NCI-H82 treated with DMSO at 0.1 percent for 48 hours (cell line): Measurements from ENCODE around the gene TNRC6A.

Experiments
- DNase-seq: peaks from one replicate; lab custom pipeline; 2025; ENCODE audit not compliant: unreplicated experiment; lab: John Stamatoyannopoulos, UW

Gene TNRC6A

DNA sequence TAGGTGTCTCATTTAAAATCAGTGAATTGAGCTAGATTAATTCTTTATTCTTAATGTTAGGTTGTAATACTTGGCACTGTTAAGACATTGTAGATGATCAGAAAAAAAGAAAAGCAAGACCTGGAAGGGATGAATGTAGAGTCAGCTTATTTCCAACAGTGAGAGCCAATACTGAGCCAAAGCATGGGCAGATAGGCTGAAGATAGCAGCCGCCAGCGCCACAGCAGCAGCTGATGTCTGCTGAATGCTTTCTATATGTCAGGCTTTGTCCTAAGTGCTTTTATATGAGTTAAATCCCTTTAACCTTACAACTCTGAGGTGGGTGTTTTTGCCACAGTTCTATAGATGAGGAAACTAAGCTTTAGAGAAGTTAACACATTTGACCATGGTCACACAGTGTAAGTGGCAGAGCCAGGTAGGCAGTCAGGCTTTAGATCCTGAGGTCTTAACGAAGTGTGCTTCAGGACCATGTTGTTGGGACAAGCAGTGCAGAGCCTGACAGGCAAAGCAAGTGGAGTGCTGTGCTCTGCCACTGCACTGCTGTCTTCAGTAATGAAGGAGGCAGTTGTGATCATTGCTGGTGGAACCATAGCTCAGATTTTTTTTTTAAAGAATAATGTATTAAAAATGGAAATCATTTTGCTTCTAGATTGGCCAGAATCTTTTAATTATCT lies 25.9 kb downstream of the TNRC6A start:
- DNase-seq: no peak

DNA sequence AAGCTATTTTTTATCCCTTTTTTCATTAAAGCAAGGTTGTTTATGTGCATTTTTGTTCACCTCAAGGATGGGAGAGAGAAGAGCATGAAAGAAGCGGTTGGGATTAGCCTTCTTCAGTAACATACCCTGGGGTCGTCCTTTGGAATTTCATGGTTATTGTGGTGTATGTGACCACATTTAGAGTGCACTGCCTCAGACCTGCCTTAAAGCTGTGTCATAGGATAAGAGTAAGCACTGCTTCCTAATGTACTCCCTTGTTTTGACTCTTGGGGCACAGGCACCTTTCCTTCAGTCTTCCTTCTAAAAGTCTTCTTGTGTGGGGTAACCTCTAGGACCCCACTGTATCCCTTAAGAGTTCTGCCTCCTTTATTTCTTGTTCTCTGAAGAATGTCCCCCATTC lies 28.9 kb downstream of the TNRC6A start:
- no peak for DNase-seq

DNA sequence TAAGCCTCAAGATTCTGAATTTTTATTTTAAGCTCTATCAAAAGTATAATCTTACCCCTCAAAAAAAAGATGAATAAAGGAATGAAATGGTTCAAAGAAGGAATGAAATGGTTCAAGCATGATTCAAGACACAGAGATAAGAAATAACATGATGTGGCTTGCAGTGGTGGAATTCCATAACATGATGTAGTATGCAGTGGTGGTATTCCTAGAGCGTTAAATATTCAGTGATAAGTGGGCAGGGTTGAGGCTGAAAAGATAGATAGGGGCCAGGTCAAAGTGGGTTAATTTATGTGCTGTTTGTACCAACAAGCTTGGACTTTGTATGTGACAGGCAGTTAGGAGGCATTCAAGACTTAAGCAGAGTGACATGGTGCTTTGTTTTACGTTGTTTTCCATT lies 29.6 kb downstream of the TNRC6A start:
- no peak for DNase-seq

DNA sequence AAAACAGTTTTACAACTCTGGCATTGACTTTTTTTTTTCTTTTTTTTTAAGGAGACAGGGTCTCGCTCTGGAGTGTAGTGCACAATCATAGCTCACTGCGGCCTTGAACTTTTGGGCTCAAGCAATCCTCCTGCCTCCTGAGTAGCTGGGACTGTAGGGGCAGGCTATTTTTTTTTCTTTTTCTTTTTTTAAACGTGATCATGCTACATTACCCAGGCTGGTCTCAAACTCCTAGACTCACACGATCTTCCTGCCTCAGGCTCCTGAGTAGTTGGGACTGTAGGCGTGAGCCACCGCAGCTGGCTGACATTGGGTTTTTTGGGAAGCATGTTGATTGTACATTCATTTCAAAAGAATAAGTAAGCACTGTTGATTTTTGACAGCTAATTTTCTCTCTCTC lies 32.1 kb downstream of the TNRC6A start:
- DNase-seq: no peak

DNA sequence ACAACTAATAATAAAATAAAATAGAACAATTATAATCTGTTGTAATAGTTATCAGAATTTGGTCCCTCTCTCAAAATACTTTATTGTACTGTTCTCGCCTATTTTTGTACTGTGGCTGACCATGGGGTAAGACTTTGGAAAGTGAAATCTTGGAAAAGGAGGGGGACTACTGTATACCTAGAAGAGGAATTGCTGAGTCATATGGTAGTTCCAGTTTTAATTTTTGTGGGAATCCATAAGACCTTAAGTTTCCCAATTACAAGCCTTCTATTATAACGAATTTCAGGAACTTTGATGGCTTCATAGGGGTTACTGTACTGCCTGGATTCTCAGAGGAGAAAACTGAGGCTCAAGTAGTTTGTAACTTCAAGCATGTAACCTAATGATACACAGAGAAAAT lies 35.5 kb downstream of the TNRC6A start:
- DNase-seq: no peak

DNA sequence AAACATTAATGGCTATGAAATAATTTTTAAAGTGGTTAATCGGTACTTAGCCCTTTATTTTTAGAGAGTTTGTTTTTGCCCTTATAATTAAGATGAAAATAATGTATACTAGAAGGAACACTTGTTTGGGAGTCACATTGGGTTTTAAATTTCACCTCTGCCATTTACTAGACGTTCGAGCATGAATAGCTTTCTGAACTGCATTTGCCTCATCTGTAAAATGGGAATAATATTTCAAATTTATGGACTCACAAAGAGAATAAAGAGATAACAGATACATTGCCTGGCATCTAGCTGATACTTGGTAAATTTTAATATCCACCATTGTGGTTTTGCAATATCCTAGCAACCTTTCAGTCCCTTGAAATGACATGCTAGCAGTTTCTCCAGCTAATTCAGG lies 36.6 kb downstream of the TNRC6A start:
- no peak for DNase-seq

DNA sequence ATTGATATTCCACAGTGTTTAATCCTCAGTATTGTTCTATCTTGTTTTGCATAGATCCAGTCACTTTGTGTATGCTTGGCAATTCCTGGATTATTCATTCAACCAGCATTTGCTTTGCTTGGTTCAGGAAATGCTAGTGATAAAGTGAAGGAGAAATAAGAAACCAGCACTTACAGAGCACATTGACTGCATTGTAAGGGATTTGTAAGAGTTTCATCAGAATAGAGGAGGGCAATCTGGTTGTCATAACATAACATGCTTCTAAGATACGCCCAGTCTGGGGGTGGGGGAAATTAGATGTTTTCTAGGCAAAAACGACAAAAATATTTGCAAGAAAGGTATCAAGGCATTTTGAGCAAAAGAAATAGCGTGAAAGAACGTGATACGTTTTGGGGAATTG lies 40.4 kb downstream of the TNRC6A start:
- no peak for DNase-seq

DNA sequence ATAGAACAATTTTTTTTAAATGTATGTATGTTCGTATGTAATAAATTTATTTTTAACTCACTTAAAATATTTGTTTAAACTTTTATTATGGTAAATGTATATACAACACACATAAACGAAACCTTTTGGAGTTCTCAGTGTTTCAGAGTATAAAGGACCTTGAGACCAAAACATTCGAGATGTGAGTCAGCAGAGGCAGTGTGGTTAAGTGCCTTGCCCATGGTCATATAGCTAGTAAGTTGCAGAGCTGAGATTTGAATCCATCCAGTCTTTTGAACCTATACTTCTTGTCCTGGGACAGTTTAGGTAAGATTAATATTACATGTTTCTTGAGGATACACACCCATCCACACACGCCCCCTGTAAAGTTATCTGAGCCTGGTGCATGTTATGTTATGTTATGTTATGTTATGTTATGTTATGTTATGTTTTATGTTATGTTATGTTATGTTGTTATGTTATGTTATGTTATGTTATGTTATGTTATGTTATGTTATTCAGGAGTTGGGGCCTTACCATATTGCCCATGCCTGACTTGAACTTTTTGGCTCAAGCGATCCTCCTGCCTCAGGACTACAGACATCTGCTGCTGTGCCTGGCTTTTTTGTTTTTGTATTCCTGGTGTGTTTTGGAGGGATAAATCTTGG lies 41.8 kb downstream of the TNRC6A start:
- peak; percentile 20 for DNase-seq

DNA sequence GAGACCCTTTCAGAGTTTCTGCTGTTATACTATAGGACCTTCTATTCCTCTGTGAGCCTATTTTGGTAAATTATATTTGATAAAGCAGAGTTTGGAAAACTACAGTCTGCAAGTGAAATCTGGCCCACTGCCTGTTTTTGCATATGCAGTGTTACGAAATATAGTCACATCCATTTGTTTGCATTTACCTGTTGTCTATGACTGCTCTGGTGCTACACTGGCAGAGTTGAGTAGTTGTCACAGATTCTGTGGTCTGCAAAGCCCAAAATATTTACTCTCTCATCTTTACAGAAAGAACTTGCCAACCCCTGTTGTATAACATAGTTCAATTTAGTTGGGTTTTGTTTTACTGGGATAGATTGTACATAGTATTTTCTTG lies 42.3 kb downstream of the TNRC6A start:
- DNase-seq: no peak

DNA sequence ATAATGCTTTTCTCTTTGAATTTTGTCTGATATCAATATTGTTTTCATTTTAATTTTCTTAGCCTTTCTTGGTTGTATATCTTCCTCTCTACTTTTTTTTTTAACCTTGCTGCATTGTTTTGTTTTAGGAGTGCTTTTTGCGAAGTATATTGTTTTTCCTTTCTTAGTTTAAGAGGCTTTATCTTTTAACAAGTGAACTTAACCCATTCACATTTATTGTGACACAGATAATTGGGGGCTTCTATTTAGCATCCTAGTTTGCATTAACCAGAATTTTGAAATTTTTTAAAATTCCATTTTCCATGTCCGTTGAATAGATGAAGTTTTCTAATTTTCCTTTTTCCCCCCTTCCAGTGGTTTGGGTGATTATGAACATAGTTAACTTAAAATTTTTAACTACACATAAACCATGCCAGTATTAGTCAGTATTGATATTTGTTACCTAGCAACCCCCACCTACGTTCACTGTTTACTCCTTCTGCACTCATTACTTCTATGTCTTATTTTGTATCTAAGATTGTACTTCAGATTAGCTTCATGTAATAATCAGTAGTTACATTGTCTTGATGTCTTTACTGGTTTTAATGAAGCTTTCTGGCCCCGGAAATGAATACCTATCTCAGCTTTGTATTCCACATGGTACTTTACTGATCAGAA lies 44.4 kb downstream of the TNRC6A start:
- no peak for DNase-seq

DNA sequence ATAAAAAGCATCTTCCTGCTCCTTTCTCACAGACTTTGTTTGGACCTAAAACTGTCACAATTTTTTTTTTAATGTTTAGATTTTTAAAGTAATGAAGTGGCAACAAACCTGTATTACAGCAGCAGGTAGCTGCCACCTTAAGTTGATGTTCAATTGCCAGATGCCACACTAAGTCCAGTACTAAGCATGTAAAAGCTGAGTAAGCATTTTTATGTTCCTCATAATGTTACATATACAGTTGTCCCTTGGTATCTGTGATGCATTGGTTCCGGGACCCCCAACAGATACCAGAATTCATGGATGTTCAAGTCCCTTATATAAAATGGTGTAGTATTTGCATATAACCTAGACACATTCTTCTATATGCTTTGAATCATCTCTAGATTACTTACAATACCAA lies 45.1 kb downstream of the TNRC6A start:
- DNase-seq: no peak

DNA sequence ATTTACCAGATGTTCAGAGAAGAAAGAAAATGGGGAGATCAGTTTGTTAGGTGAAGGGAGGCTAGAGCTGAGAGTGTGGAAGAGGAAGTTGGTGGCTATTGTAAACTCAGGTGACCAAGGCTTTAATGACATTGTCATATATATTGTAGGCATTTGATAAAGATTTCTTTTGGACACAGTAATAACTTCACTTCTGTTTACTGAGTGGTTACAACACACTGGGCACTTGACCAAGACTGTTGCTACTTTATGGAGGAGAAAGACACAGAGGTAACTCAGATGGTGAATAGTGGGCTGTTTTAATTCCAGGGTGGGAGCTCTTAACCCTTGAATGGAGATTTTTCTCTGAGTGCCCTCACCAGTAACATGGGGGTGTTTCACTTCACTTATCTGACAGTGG lies 46.0 kb downstream of the TNRC6A start:
- DNase-seq: no peak

DNA sequence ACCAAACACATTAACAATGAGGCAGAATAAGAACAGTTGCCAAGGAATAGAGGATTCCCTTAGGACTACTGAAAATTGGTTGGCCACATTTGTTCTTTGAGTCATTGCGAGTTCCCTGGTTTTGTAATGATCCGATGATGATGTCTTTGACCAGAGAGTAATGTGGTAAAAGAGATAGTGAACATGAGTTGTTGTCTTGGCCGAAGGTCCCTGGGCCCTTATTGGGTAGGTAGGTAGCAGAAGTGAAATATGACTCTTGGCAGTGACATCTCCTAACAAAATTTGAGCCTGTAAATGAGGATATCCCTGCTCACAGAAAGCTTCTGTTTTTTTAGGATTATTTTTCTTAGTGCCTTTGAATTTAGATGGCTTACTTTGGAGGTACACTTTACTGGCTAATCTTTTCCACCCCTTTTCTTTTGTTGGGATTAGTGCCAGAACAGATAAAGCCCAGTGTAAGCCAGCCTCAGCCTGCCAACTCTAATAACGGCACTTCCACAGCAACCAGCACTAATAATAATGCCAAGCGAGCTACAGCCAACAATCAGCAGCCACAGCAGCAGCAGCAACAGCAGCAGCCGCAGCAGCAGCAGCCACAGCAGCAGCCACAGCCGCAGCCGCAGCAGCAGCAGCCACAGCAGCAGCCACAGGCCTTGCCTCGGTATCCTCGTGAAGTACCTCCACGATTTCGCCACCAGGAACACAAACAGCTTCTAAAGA lies 47.2 kb downstream of the TNRC6A start:
- DNase-seq: no peak

DNA sequence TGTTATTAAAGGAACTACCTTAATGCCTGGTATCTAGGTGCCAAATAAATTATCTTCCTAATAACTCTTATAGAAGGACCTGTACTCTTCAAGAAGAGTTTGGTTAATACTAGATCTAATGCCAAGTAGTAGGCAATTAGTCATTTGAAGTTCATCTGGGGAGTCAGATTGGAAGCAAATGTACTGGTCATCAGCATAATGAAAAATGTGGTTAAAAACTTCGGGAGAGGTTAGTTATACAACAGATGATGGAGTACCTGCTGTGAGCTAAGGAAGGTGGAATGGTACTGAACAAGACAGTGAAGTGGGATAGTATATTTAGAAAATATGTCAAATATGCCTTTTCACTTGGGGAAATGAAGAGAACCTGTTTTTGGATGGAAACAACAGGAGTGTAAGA lies 49.2 kb downstream of the TNRC6A start:
- DNase-seq: no peak

DNA sequence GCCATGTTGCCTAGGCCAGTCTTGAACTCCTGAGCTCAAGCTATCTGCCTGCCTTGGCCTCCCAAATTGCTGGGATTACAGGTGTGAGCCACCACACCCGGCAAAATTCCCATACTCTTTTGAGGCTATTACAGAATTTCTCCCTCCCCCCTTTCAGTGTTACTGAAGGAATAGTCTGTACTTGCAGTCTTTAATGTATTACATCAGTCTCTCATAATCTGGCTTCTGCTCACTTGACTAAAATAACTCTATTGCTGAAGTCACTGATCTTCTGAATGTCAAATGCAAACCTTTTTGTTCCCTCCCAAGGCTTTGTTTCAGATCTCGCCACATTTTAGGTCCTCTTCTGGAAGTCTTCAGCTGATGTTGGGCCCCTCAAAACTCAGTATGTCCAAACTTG lies 51.8 kb downstream of the TNRC6A start:
- DNase-seq: no peak

DNA sequence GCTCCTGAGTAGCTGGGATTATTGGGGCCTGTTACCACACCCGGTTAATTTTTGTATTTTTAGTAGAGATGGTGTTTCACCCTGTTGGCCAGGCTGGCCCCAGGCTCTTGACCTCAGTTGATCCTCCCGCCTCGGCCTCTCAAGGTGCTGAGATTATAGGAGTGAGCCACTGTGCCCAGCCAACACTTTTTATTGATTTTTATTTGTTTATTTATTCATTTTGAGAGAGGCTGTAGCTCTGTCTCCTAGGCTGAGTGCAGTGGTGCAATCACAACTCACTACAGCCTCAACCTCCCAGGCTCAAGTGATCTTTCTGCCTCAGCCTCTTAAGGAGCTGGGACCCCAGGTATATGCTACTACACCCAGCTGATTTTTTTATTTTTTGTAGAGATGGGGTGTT lies 54.7 kb downstream of the TNRC6A start:
- DNase-seq: no peak

DNA sequence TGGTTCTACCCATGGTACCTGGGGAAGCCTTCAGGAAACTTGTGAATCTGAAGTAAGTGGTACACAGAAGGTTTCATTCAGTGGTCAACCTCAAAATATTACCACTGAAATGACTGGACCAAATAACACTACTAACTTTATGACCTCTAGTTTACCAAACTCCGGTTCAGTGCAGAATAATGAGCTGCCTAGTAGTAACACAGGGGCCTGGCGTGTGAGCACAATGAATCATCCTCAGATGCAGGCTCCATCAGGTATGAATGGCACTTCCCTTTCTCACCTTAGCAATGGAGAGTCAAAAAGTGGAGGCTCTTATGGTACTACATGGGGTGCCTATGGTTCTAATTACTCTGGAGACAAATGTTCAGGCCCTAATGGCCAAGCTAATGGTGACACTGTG lies 60.4 kb downstream of the TNRC6A start:
- no peak for DNase-seq

DNA sequence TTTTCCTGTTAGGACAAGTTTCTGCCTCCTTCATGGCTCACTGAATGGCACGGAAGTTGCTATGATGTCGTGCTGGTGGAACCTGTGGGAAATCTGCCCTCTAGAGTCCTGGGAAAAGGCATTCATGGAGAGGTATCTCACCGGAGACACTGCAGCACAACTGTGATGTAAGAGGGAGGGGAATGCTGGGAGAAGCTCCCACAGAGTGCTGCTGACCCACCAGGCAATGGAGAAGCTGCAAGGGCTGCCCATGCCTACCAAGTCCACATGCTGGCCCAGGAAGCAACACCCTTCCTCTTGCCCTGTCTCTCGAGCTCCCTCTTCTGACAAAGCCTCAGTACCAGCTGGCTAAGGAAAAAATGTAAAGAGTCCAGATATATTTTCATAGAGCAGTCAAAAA lies 71.1 kb downstream of the TNRC6A start:
- no peak for DNase-seq

DNA sequence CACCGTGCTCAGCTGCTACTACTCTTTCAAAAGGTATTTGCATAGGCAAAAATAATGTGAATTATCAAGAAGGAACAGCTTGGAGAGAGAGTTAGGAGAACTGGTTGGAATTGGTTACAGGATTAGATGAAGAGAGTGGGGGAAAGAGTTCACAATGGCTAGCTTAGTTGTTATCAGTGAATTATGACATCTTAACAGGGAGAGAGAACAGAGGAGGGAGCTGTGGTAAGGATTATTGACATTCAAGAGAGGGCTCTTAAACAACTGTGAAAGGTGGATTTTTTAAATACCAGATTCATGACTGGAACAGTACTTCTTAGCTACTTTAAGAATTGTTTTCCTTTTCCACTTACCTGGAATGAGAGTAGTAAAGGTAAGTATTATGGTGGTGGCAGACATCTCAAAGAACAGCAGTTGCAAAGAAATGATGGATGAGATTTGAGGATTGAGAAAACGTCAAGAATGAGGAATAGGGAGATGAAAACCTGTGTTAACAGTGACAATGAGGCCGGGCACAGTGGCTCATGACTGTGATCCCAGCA lies 72.4 kb downstream of the TNRC6A start:
- DNase-seq: no peak

DNA sequence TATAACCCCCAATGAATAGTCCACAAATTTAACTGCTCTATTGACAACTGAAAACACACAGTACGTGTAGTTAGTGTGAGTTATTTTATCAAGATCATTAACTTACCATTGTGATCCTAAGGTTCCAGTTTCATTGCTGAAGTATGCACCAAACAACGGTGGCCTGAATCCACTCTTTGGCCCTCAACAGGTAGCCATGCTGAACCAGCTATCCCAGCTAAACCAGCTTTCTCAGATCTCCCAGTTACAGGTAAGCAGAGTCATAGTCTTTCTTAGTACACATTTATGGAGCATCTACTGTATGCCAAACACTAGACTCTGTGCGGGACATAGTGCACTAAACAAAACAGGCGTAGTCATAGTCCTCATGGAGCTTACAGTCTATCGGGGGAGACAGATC lies 76.0 kb downstream of the TNRC6A start:
- no peak for DNase-seq

DNA sequence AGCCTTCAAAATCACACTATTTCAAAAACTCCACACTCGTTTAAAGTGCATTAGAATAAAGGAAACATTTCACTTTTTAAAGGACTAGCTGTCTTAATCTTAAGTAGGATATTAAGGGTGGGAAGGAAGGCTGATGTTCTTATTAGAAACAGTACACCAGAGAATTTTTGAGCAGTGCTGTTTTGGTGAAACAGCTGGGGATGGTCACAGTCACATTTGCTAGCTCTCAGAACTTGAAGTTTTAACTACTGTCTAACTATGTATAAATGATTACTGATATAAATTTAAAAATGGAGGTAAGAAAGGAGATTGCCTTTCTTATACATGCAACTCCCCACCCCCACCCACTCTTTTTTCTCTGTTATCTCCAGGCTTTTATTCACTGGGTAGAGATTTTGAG lies 77.8 kb downstream of the TNRC6A start:
- DNase-seq: no peak
